CD4-positive, alpha-beta memory T cell (primary cell): ENCODE measurements around the gene FGD4. TPM values are rescaled to one million over a fixed set of nuclear protein-coding genes. Genes with fewer than 3 reads are reported as not detected.

ENCODE experiments used
- CTCF ChIA-PET: fragments of 350-600 bp; sonication (Branson Sonifier 250); formaldehyde crosslinking; loops from one replicate; lab custom pipeline; 2021; ENCODE audit warnings: inconsistent platforms; ENCODE audit not compliant: partially characterized antibody; lab: Charles Lee
- POLR2A ChIA-PET: fragments of 350-600 bp; sonication (Branson Sonifier 250); formaldehyde crosslinking; loops from one replicate; lab custom pipeline; 2021; ENCODE audit not compliant: partially characterized antibody; lab: Charles Lee
- DNase-seq, 5 donors: peaks; one replicate each; pipeline versions ENCODE4 v3.0.0 to v3.0.0-alpha.2; 2020 to 2022; ENCODE audit warnings: mixed read lengths in 1 of 5
- H3K27ac ChIP-seq: one replicate; pipeline ENCODE4 v1.7.0; 2013; ENCODE audit warnings: low read depth, low read length
- H3K27me3 ChIP-seq: 2 replicates; pipeline ENCODE4 v1.7.0; 2013; ENCODE audit warnings: mild to moderate bottlenecking, low read length, moderate library complexity; ENCODE audit not compliant: insufficient read depth
- H3K36me3 ChIP-seq: 2 replicates; pipeline ENCODE4 v1.7.0; 2013; ENCODE audit warnings: mild to moderate bottlenecking, low read length, moderate library complexity; ENCODE audit not compliant: insufficient read depth
- H3K4me1 ChIP-seq: 2 replicates; pipeline ENCODE4 v1.7.0; 2013; ENCODE audit warnings: mild to moderate bottlenecking, low read length, moderate library complexity; ENCODE audit not compliant: insufficient read depth
- H3K4me3 ChIP-seq, 2 donors: one replicate each; pipeline ENCODE4 v1.7.0; 2013; ENCODE audit warnings: low read length in 2 of 2, mild to moderate bottlenecking in 1 of 2
- H3K9me3 ChIP-seq, 2 donors: one replicate each; pipeline ENCODE4 v1.7.0; 2013; ENCODE audit warnings: low read length in 2 of 2, control low read depth in 1 of 2; ENCODE audit not compliant: control insufficient read depth in 1 of 2
- H3K27ac Mint-ChIP-seq, 7 donors: one replicate each; pipeline ENCODE4 v1.8.0; 2020 to 2021; ENCODE audit warnings: mixed read lengths in 7 of 7, mild to moderate bottlenecking in 6 of 7, inconsistent platforms in 3 of 7, moderate library complexity in 3 of 7
- H3K27me3 Mint-ChIP-seq, 2 donors: one replicate each; pipeline ENCODE4 v1.8.0; 2020 to 2021; ENCODE audit warnings: mixed read lengths in 2 of 2
- H3K36me3 Mint-ChIP-seq, 2 donors: one replicate each; pipeline ENCODE4 v1.8.0; 2020 to 2021; ENCODE audit warnings: mixed read lengths in 2 of 2, inconsistent platforms in 1 of 2, mild to moderate bottlenecking in 1 of 2
- H3K4me1 Mint-ChIP-seq, 4 donors: one replicate each; pipeline ENCODE4 v1.8.0; 2020 to 2021; ENCODE audit warnings: mixed read lengths in 4 of 4, mild to moderate bottlenecking in 1 of 4
- H3K4me3 Mint-ChIP-seq, 8 donors: one replicate each; pipeline ENCODE4 v1.8.0; 2020 to 2021; ENCODE audit warnings: mixed read lengths in 8 of 8, mild to moderate bottlenecking in 7 of 8, moderate library complexity in 6 of 8, inconsistent platforms in 3 of 8
- H3K9me3 Mint-ChIP-seq, 8 donors: one replicate each; pipeline ENCODE4 v1.8.0; 2020 to 2021; ENCODE audit warnings: mixed read lengths in 8 of 8, mild to moderate bottlenecking in 5 of 8, inconsistent platforms in 3 of 8, moderate library complexity in 1 of 8
- intact Hi-C: fragments of 100-400 bp; cut with micrococcal nuclease; formaldehyde crosslinking; loops from one replicate; pipeline ENCODE4 v1.15.1; 2023
- polyA plus RNA-seq, 2 donors: library from polyadenylated mRNA; unstranded; fragments of 300-500 nt; fragmentation: Illumina TruSeq; gene quantifications; one replicate each; pipeline ENCODE4 v1.2.3, GENCODE V29; 2021
- total RNA-seq, 2 experiments: library from RNA; stranded (reverse); gene quantifications; one replicate each; pipeline ENCODE4 v1.2.3, GENCODE V29; 2021

The FGD4 gene
- total and polyA plus RNA-seq, 4 experiments from 2014 or later = 0.23 to 0.47 (median 0.34) TPM; not detected in 1

DNA sequence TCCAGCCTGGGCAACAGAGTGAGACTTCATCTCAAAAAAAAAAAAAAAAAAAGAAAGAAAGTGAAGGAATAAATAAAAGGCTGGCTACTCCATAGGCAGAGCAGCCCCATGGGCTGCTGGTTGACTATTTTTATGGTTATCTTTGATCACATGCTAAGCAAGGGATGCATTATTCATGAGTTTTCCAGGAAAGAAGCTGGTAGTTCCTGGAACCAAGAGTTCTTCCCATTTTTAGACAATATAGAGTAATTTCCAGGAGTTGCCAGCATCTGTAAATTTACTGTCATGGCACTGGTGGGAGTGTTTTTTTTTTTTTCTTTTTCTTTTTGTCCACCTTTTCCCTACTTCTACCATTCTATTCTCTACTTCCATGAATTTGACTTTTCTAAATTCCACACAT is 24.2 kb downstream of the FGD4 start:
- Mint-ChIP-seq H3K36me3 (peaks cover 0 to 9% of the 10 kb centered on the region in 2 donors), H3K9me3 (peaks cover 6 to 33% (median 24%) of the 10 kb centered on the region in 8 donors), H3K4me1 (no peaks in the 10 kb centered on the region), H3K4me3 (no peak overlapping the region), H3K27ac (no peak overlapping the region), H3K27me3 (peaks cover 7 to 29% of the 10 kb centered on the region in 2 donors)
- no peaks in the 10 kb centered on the region for H3K9me3 ChIP-seq
- H3K4me1 ChIP-seq = no peaks in the 10 kb centered on the region
- POLR2A ChIA-PET = no interaction called here
- no peaks in the 10 kb centered on the region for H3K36me3 ChIP-seq
- H3K4me3 ChIP-seq = no peak overlapping the region
- CTCF ChIA-PET = no interaction called here
- intact Hi-C loops = no loop called here
- H3K27me3 ChIP-seq = no peaks in the 10 kb centered on the region
- no peak overlapping the region for H3K27ac ChIP-seq
- DNase-seq = no peak

DNA sequence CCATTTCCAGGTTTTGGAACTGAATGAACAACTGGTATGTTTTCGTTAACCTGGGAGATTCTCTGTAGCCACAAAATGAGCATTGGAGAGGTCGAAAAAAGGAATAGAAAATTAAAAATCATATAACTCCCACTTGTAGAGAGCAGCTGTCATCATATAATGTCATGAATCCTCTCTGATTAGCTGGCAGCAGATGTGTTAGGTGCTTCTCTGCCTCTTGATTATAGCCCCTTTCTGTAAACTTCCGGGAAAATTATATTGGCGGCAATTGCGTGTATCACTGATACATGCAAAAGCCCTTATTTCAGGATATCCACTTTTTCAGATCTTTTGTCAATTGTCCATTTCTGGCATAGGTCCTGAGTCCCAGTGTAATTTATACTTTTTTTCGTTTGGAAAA is 31.7 kb downstream of the FGD4 start:
- Histone ChIP-seq H3K4me1 (no peaks in the 10 kb centered on the region), H3K27ac (no peak overlapping the region), H3K9me3 (no peaks in the 10 kb centered on the region), H3K36me3 (no peaks in the 10 kb centered on the region), H3K27me3 (no peaks in the 10 kb centered on the region), H3K4me3 (no peak overlapping the region)
- ChIA-PET CTCF (no interaction called here), POLR2A (no interaction called here)
- peaks cover 7 to 32% of the 10 kb centered on the region in 2 donors for H3K27me3 Mint-ChIP-seq
- intact Hi-C loops = no loop called here
- peaks cover 8 to 38% (median 29%) of the 10 kb centered on the region in 8 donors for H3K9me3 Mint-ChIP-seq
- H3K36me3 Mint-ChIP-seq = peaks cover 0 to 9% of the 10 kb centered on the region in 2 donors
- no peaks in the 10 kb centered on the region for H3K4me1 Mint-ChIP-seq
- no peak overlapping the region for H3K27ac Mint-ChIP-seq
- H3K4me3 Mint-ChIP-seq = no peak overlapping the region
- no peak for DNase-seq

DNA sequence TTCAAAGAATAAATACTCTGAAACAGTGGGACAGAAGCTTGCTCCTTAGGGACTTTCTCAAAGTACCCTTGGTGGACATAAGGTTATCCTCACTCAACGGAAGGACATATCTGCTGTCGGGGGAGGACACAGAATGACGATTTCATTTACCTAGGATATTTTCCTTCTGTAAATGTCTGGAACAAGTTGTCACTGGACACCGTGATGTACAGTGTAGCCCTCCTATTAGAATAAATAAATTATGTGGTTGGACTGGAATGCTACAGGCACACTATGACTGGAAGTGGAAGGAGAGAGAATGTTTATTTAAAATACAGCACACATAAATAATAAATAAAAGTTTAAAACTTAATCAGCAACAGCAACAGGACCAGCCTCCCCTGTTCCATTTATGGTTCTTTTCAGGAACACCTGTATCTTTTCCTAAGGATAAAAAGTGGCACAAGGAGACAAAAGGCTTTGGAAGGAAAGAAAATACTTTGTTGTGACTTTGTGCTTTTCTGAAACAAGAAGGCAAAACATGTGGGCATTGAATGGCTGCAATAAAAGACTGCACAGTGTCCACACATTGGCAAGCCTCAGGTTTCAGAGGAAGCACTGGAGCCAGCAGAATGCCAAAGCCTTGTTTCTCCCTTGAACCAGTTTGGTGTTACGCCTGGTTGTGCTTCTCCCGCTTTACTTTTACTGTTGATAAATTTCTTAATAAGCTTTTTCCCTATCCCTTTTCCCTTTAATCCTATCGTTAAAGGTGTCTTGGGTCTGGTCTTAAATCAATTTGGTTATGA is 36.8 kb downstream of the FGD4 start:
- H3K4me1 Mint-ChIP-seq = no peaks in the 10 kb centered on the region
- no peak overlapping the region for H3K27ac Mint-ChIP-seq
- H3K27me3 Mint-ChIP-seq = peaks cover 0 to 5% of the 10 kb centered on the region in 2 donors

DNA sequence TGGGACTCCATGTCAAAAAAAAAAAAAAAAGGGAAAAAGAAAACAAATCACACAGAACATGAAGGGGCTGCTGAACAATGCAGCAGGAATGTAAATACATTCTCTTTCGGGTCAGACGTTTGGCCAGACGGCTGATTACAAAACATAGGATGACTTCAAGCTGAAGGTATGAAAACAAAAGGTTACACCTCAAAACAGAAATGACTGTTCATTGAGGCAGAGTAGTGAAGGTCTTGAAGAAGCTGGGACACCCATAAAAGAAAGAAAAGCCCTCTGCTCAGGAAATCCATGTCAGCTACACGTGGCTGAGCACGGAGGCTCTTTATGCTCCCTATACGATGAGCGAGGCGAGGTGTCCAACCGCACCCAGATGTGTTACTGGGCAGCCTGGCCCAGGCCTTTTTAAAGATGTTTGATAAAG is 37.7 kb downstream of the FGD4 start:
- Mint-ChIP-seq H3K4me3 (no peak overlapping the region), H3K9me3 (peaks cover 0 to 2% (median 0%) of the 10 kb centered on the region in 8 donors), H3K27me3 (peaks cover 0 to 2% of the 10 kb centered on the region in 2 donors), H3K36me3 (no peaks in the 10 kb centered on the region), H3K27ac (no peak overlapping the region), H3K4me1 (no peaks in the 10 kb centered on the region)
- no peaks in the 10 kb centered on the region for H3K4me1 ChIP-seq
- no peaks in the 10 kb centered on the region for H3K27me3 ChIP-seq
- H3K4me3 ChIP-seq = no peak overlapping the region
- no peak for DNase-seq
- intact Hi-C loops = no loop called here
- H3K36me3 ChIP-seq = no peaks in the 10 kb centered on the region
- H3K27ac ChIP-seq = no peak overlapping the region
- POLR2A ChIA-PET = no interaction called here
- CTCF ChIA-PET = interaction anchor here (0.9 kb wide), 1 partner anchor 40 kb away, joined by 6 read pairs; no protein-coding TSS in a partner anchor
- no peaks in the 10 kb centered on the region for H3K9me3 ChIP-seq

More for the DNA sequence above, 36.8 kb downstream of the FGD4 start:
- no peak for DNase-seq
- Histone ChIP-seq H3K4me1 (no peaks in the 10 kb centered on the region), H3K27me3 (no peaks in the 10 kb centered on the region), H3K27ac (no peak overlapping the region), H3K4me3 (no peak overlapping the region), H3K9me3 (no peaks in the 10 kb centered on the region), H3K36me3 (no peaks in the 10 kb centered on the region)
- H3K9me3 Mint-ChIP-seq = peaks cover 0 to 2% (median 0%) of the 10 kb centered on the region in 8 donors
- ChIA-PET CTCF (no interaction called here), POLR2A (no interaction called here)
- no peaks in the 10 kb centered on the region for H3K36me3 Mint-ChIP-seq
- H3K4me3 Mint-ChIP-seq = no peak overlapping the region
- intact Hi-C loops = no loop called here

DNA sequence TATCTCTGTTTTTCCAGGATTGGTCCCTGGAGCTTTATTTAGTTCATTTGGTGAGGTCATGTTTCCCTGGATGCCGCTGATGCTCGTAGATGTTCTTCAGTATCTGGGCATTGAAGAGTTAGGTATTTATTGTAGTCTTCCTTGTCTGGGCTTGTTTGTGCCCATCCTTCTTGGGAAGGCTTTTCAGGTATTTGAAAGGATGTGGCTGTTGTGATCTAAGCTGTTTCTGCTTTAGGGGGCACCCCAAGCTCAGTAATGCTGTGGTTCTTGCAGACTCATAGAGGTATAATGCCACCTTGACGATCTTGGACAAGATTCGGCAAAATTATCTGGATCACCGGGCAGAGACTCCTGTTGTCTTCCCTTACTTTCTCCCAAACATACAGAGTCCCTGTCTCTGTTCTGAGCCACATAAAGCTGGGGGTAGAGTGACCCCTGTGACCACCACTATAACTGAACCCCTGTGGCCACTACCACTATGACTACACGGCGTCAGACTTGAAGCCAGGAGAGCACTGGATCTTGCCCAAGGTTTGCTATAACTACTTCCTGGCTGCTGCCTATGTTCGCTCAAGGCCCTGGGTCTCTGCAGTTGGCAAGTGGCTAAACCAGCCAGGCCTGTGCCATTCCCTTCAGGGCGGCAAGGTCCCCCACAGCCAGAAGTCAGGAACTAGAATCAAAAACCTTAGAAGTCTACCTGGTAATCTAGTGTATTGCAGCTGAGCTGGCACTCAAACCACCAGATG is 40.9 kb downstream of the FGD4 start:
- Mint-ChIP-seq H3K9me3 (no peaks in the 10 kb centered on the region), H3K27me3 (no peaks in the 10 kb centered on the region), H3K4me1 (no peaks in the 10 kb centered on the region), H3K36me3 (no peaks in the 10 kb centered on the region), H3K4me3 (no peak overlapping the region), H3K27ac (no peak overlapping the region)
- Histone ChIP-seq H3K4me3 (no peak overlapping the region), H3K9me3 (no peaks in the 10 kb centered on the region), H3K4me1 (no peaks in the 10 kb centered on the region), H3K27me3 (no peaks in the 10 kb centered on the region), H3K27ac (no peak overlapping the region), H3K36me3 (no peaks in the 10 kb centered on the region)
- no peak for DNase-seq
- ChIA-PET POLR2A (no interaction called here), CTCF (no interaction called here)
- intact Hi-C loops = no loop called here

DNA sequence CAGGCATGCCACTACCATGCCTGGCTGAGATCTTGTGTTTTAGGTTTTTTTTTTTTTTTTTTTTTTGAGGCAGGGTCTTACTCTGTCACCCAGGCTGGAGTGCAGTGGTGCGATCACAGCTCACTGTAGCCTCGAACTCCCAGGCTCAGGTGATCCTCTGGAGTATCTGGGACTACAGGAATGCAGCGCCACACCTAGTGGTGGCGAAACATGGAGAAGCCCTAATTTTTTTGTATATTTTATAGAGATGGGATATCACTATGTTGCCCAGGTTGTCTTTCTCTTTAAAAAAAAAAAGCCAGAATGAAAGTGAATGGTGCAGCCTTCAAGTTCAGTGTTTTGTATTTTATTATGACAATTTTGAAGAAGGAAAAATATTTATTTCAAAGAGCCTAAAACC is 44.1 kb downstream of the FGD4 start:
- H3K4me3 Mint-ChIP-seq = no peak overlapping the region
- CTCF ChIA-PET = interaction anchor here (1.3 kb wide), 1 partner anchor 13 kb away, joined by 5 read pairs; no protein-coding TSS in a partner anchor
- intact Hi-C loops = no loop called here
- Histone ChIP-seq H3K9me3 (no peaks in the 10 kb centered on the region), H3K4me3 (no peak overlapping the region), H3K27ac (no peak overlapping the region), H3K4me1 (no peaks in the 10 kb centered on the region), H3K27me3 (no peaks in the 10 kb centered on the region), H3K36me3 (no peaks in the 10 kb centered on the region)
- H3K36me3 Mint-ChIP-seq = no peaks in the 10 kb centered on the region
- POLR2A ChIA-PET = no interaction called here
- H3K27ac Mint-ChIP-seq = no peak overlapping the region
- no peak for DNase-seq
- H3K9me3 Mint-ChIP-seq = no peaks in the 10 kb centered on the region
- H3K4me1 Mint-ChIP-seq = peaks cover 0 to 7% (median under 1%) of the 10 kb centered on the region in 4 donors
- H3K27me3 Mint-ChIP-seq = no peaks in the 10 kb centered on the region

DNA sequence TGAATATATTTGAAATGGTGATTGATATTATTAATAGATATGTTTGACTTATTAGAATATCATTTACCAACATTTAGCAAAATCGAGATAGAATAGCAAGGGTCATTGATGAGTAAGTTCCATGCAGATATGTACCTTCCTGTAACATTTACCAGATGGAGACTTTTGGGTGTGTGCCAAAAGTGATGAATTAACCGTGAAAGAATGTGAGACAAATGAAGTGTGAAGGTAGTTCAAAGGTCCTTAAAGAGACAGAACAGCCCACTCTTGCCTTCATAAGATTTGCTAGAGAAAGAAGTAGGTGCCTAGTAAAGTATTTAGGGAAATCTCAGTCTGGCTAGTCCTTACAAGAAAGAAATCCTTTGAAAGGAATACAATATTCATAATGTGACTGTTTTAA is 45.5 kb downstream of the FGD4 start:
- no peaks in the 10 kb centered on the region for H3K4me1 ChIP-seq
- Mint-ChIP-seq H3K27me3 (no peaks in the 10 kb centered on the region), H3K4me1 (peaks cover 0 to 8% (median under 1%) of the 10 kb centered on the region in 4 donors), H3K4me3 (no peak overlapping the region), H3K9me3 (no peaks in the 10 kb centered on the region), H3K36me3 (no peaks in the 10 kb centered on the region), H3K27ac (no peak overlapping the region)
- no peak for DNase-seq
- intact Hi-C loops = no loop called here
- H3K36me3 ChIP-seq = no peaks in the 10 kb centered on the region
- POLR2A ChIA-PET = no interaction called here
- no peak overlapping the region for H3K4me3 ChIP-seq
- H3K9me3 ChIP-seq = no peaks in the 10 kb centered on the region
- no peak overlapping the region for H3K27ac ChIP-seq
- no peaks in the 10 kb centered on the region for H3K27me3 ChIP-seq
- CTCF ChIA-PET = no interaction called here
